Astrocyte (in vitro differentiated cells and primary cell): ENCODE results near the gene PADI6. TPM values are rescaled to one million over a fixed set of nuclear protein-coding genes. Genes with fewer than 3 reads are reported as not detected.

ENCODE experiments used
- DNase-seq: peaks from one replicate; pipeline ENCODE4 v3.0.0-alpha.2; 2010; ENCODE audit warnings: low read depth
- FAIRE-seq: peaks from 2 replicates; lab custom pipeline; 2011; peaks lifted over from hg19 to GRCh38; lab: Jason Lieb, UNC
- H2AFZ ChIP-seq: 2 replicates; pipeline ENCODE4 v1.6.0; 2012; ENCODE audit warnings: low read depth, low read length, inconsistent platforms
- H3K27ac ChIP-seq: 2 replicates; pipeline ENCODE4 v1.5.1; 2011; ENCODE audit warnings: low read depth, low read length, inconsistent platforms
- H3K27me3 ChIP-seq: 2 replicates; pipeline ENCODE4 v1.6.0; 2011; ENCODE audit warnings: low read length, inconsistent platforms; ENCODE audit not compliant: insufficient read depth
- H3K36me3 ChIP-seq: 2 replicates; pipeline ENCODE4 v1.5.1; 2011; ENCODE audit warnings: low read length, inconsistent platforms; ENCODE audit not compliant: insufficient read depth
- H3K4me1 ChIP-seq: 2 replicates; pipeline ENCODE4 v1.5.1; 2011; ENCODE audit warnings: low read length, inconsistent platforms; ENCODE audit not compliant: insufficient read depth
- H3K4me2 ChIP-seq: 2 replicates; pipeline ENCODE4 v1.6.0; 2012; ENCODE audit warnings: low read length, inconsistent platforms
- H3K4me3 ChIP-seq: 2 replicates; pipeline ENCODE4 v1.5.1; 2011; ENCODE audit warnings: low read depth, mild to moderate bottlenecking, low read length, inconsistent platforms; ENCODE audit not compliant: insufficient read depth
- H3K79me2 ChIP-seq: 2 replicates; pipeline ENCODE4 v1.6.0; 2012; ENCODE audit warnings: mild to moderate bottlenecking, low read length, inconsistent platforms; ENCODE audit not compliant: insufficient read depth
- H3K9ac ChIP-seq: 2 replicates; pipeline ENCODE4 v1.6.0; 2012; ENCODE audit warnings: mild to moderate bottlenecking, low read length, inconsistent platforms
- H3K9me3 ChIP-seq: 2 replicates; pipeline ENCODE4 v1.5.1; 2012; ENCODE audit warnings: low read depth, mild to moderate bottlenecking, low read length, inconsistent platforms; ENCODE audit not compliant: insufficient read depth
- H4K20me1 ChIP-seq: 2 replicates; pipeline ENCODE4 v1.6.0; 2012; ENCODE audit warnings: low read length, inconsistent platforms; ENCODE audit not compliant: insufficient read depth
- H3K27ac Mint-ChIP-seq: one replicate; pipeline ENCODE4 v1.8.0; 2021; ENCODE audit warnings: mild to moderate bottlenecking, mixed read lengths; ENCODE audit not compliant: unreplicated experiment
- H3K27me3 Mint-ChIP-seq: one replicate; pipeline ENCODE4 v1.8.0; 2021; ENCODE audit warnings: low read depth, mixed read lengths; ENCODE audit not compliant: unreplicated experiment
- H3K36me3 Mint-ChIP-seq: one replicate; pipeline ENCODE4 v1.8.0; 2021; ENCODE audit warnings: low read depth, mixed read lengths; ENCODE audit not compliant: unreplicated experiment
- H3K4me1 Mint-ChIP-seq: one replicate; pipeline ENCODE4 v1.8.0; 2021; ENCODE audit warnings: low read depth, mixed read lengths; ENCODE audit not compliant: unreplicated experiment
- H3K4me3 Mint-ChIP-seq: one replicate; pipeline ENCODE4 v1.8.0; 2021; ENCODE audit warnings: mild to moderate bottlenecking, moderate library complexity, mixed read lengths; ENCODE audit not compliant: unreplicated experiment
- H3K9me3 Mint-ChIP-seq: one replicate; pipeline ENCODE4 v1.8.0; 2021; ENCODE audit warnings: mild to moderate bottlenecking, mixed read lengths; ENCODE audit not compliant: unreplicated experiment
- CTCF ChIP-seq: IDR thresholded peaks from 2 replicates; pipeline ENCODE4 v1.5.1; 2011; ENCODE audit warnings: low read depth, mild to moderate bottlenecking, inconsistent platforms, low read length, moderate library complexity; ENCODE audit not compliant: insufficient read depth
- EZH2 ChIP-seq: IDR thresholded peaks from 2 replicates; pipeline ENCODE4 v1.6.1; 2012; ENCODE audit warnings: mild to moderate bottlenecking, low read length, inconsistent platforms; ENCODE audit not compliant: insufficient read depth
- total RNA-seq: library from RNA; stranded (reverse); gene quantifications from 2 replicates; pipeline ENCODE4 v1.2.1, GENCODE V29; 2021

Gene PADI6
- total RNA-seq, 1 donor from 2014 or later = not detected

GRCh38 chr1:17352419-17352909 is 19.5 kb upstream of the PADI6 start:
- Histone ChIP-seq H3K4me3 (no peak overlapping the region), H4K20me1 (no peaks in the 10 kb centered on the region), H3K79me2 (no peaks in the 10 kb centered on the region), H3K27ac (no peak overlapping the region), H2AFZ (no peak overlapping the region), H3K9me3 (no peaks in the 10 kb centered on the region), H3K4me2 (no peak overlapping the region), H3K4me1 (peaks cover 6% of the 10 kb centered on the region), H3K9ac (no peak overlapping the region), H3K27me3 (peaks cover 6% of the 10 kb centered on the region), H3K36me3 (no peaks in the 10 kb centered on the region)
- H3K4me1 Mint-ChIP-seq = peaks cover 4% of the 10 kb centered on the region
- H3K36me3 Mint-ChIP-seq = no peaks in the 10 kb centered on the region
- no peak overlapping the region for H3K27ac Mint-ChIP-seq
- no peak for TF ChIP-seq CTCF
- no peak for TF ChIP-seq EZH2
- H3K4me3 Mint-ChIP-seq = no peak overlapping the region
- FAIRE-seq (no peak), DNase-seq (no peak)
- peaks cover 40% of the 10 kb centered on the region for H3K27me3 Mint-ChIP-seq
- no peaks in the 10 kb centered on the region for H3K9me3 Mint-ChIP-seq

- Mint-ChIP-seq H3K27me3 (peaks cover 35% of the 10 kb centered on the region), H3K36me3 (no peaks in the 10 kb centered on the region), H3K4me1 (no peaks in the 10 kb centered on the region), H3K27ac (no peak overlapping the region), H3K9me3 (no peaks in the 10 kb centered on the region), H3K4me3 (no peak overlapping the region)
- no peaks in the 10 kb centered on the region for H3K4me1 ChIP-seq
- H2AFZ ChIP-seq = no peak overlapping the region
- no peaks in the 10 kb centered on the region for H3K9me3 ChIP-seq
- H3K79me2 ChIP-seq = no peaks in the 10 kb centered on the region
- no peak overlapping the region for H3K4me3 ChIP-seq
- no peaks in the 10 kb centered on the region for H3K36me3 ChIP-seq
- H3K27ac ChIP-seq = no peak overlapping the region
- FAIRE-seq = no peak
- peaks cover 6% of the 10 kb centered on the region for H3K27me3 ChIP-seq
- no peak for TF ChIP-seq CTCF
- TF ChIP-seq EZH2 = no peak
- no peak overlapping the region for H3K9ac ChIP-seq
- H4K20me1 ChIP-seq = no peaks in the 10 kb centered on the region
- DNase-seq = no peak
- H3K4me2 ChIP-seq = no peak overlapping the region
Measured at GRCh38 chr1:17355898-17356297, 16.1 kb upstream of the PADI6 start.

- no peaks in the 10 kb centered on the region for H3K36me3 ChIP-seq
- no peaks in the 10 kb centered on the region for H3K9me3 ChIP-seq
- H3K4me1 ChIP-seq = no peaks in the 10 kb centered on the region
- H4K20me1 ChIP-seq = no peaks in the 10 kb centered on the region
- DNase-seq = no peak
- Mint-ChIP-seq H3K4me1 (no peaks in the 10 kb centered on the region), H3K27me3 (peaks cover 32% of the 10 kb centered on the region), H3K4me3 (no peak overlapping the region), H3K9me3 (no peaks in the 10 kb centered on the region), H3K36me3 (no peaks in the 10 kb centered on the region), H3K27ac (no peak overlapping the region)
- FAIRE-seq = no peak
- no peak overlapping the region for H3K4me2 ChIP-seq
- no peak overlapping the region for H3K9ac ChIP-seq
- H3K27me3 ChIP-seq = peaks cover 6% of the 10 kb centered on the region
- no peak overlapping the region for H3K27ac ChIP-seq
- TF ChIP-seq EZH2 (no peak), CTCF (no peak)
- no peak overlapping the region for H3K4me3 ChIP-seq
- H2AFZ ChIP-seq = no peak overlapping the region
- no peaks in the 10 kb centered on the region for H3K79me2 ChIP-seq
Measured at GRCh38 chr1:17356387-17357026, 15.5 kb upstream of the PADI6 start.
